ENCODE measurements around the gene CBX8. TPM values are rescaled to one million over a fixed set of nuclear protein-coding genes. Genes with fewer than 3 reads are reported as not detected.
A peak's percentile ranks its signal among the peaks of the same experiment; 100 is the strongest.
"Not testable (repeated sequence)": the region's sequence is repeated elsewhere in the genome, so short reads cannot be mapped to it uniquely, and the experiment has no call there.

CBX8 gene
- total RNA-seq, 1 donor from 2014 or later: 9.4 TPM

DNA sequence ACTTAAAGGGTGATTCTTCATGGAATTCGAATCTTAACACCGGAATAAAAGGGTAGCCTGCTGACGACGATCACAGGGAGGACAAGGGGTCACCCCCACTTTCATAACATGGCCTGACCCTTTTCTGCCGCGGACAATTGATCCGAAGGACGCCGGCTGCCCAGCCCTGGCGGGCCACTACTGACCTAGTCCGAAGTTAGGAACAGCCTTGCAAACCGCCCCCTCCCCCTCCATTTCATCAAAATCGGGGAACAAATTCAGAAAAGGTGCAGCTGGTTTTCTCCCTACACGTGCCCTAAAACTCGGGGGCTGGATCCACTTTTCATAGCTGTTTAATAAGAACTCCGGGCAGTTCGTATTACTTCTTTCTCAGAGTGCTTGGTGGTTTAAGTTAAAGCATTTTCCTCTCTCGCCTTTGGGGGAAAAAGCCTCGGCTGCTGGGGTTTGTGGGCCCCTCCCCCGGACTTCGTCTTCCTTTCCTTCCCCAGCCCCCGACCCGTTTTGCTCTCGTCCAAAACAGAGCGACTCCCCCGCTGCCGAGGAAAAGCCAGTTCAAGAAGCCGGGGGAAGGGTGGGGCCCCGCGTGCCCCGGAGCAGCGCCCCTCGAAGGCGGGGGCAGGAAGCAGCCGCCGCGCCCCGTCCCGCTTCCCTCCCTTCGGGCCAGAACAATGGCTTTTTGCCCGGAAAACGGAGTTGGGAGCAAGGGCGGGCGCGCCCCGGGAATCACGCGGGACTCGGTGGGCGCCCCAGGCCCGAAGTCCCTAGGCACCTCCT, 19.6 kb downstream of the CBX8 start:
- intact Hi-C loops (cut with micrococcal nuclease): loop anchor here (5.0 kb wide), 1 partner anchor 35 kb away; no protein-coding TSS in a partner anchor
- H3K27ac Mint-ChIP-seq: peak overlapping the region; percentile 51
- peaks cover 66% of the 10 kb centered on the region for H3K27me3 Mint-ChIP-seq
- peak; percentile 84 for DNase-seq
- H3K4me1 Mint-ChIP-seq: peaks cover 14% of the 10 kb centered on the region
- peaks cover 1% of the 10 kb centered on the region for H3K36me3 Mint-ChIP-seq (ENCODE audit: low read depth)
- no peaks in the 10 kb centered on the region for H3K9me3 Mint-ChIP-seq
- peak overlapping the region; percentile 80 for H3K4me3 Mint-ChIP-seq

GRCh38 chr17:79776376-79777119, 20.3 kb downstream of the CBX8 start:
- intact Hi-C loops (cut with micrococcal nuclease): loop anchor here (5.0 kb wide), 1 partner anchor 36 kb away; no protein-coding TSS in a partner anchor
- H3K36me3 Mint-ChIP-seq (ENCODE audit: low read depth): peaks cover 1% of the 10 kb centered on the region
- no peaks in the 10 kb centered on the region for H3K9me3 Mint-ChIP-seq
- no peak overlapping the region for H3K27ac Mint-ChIP-seq
- no peak for DNase-seq
- H3K4me1 Mint-ChIP-seq: peaks cover 14% of the 10 kb centered on the region
- peaks cover 68% of the 10 kb centered on the region for H3K27me3 Mint-ChIP-seq
- H3K4me3 Mint-ChIP-seq: peak overlapping the region; percentile 80

GRCh38 chr17:79775632-79776031, 21.2 kb downstream of the CBX8 start:
- Mint-ChIP-seq H3K9me3 (no peaks in the 10 kb centered on the region), H3K4me1 (peaks cover 13% of the 10 kb centered on the region), H3K27me3 (peaks cover 65% of the 10 kb centered on the region), H3K36me3 (ENCODE audit: low read depth) (no peaks in the 10 kb centered on the region), H3K27ac (no peak overlapping the region), H3K4me3 (no peak overlapping the region)
- intact Hi-C loops (cut with micrococcal nuclease): loop anchor here (5.0 kb wide), 1 partner anchor 37 kb away; no protein-coding TSS in a partner anchor
- no peak for DNase-seq

- Mint-ChIP-seq H3K36me3 (ENCODE audit: low read depth) (no peaks in the 10 kb centered on the region), H3K9me3 (no peaks in the 10 kb centered on the region), H3K4me3 (no peak overlapping the region), H3K4me1 (peaks cover 13% of the 10 kb centered on the region), H3K27ac (no peak overlapping the region), H3K27me3 (peaks cover 60% of the 10 kb centered on the region)
- intact Hi-C loops (cut with micrococcal nuclease): no loop called here
- DNase-seq: no peak
Measured at GRCh38 chr17:79774561-79774975, 22.3 kb downstream of the CBX8 start.

GRCh38 chr17:79772726-79773125, 24.2 kb downstream of the CBX8 start:
- peaks cover 57% of the 10 kb centered on the region for H3K27me3 Mint-ChIP-seq
- DNase-seq; H3K4me1 Mint-ChIP-seq; H3K36me3 Mint-ChIP-seq (ENCODE audit: low read depth); H3K27ac Mint-ChIP-seq; intact Hi-C loops (cut with micrococcal nuclease); H3K4me3 Mint-ChIP-seq; H3K9me3 Mint-ChIP-seq: not testable (repeated sequence)

DNA sequence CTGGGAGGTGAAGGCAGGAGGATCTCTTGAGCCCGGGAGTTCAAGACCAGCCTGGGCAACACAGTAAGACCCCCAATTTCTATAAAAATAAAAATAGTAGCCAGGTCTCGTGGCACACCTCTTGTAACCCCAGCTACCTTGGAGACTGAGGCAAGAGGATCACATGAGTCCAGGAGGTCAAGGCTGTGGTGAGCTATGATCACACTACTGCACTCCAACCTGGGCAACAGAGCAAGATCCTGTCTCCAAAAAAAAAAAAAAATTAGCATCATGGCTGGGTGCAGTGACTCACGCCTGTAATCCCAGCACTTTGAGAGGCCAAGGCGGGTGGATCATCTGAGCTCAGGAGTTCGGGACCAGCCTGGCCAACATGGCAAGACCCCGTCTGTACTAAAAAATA, 25.6 kb downstream of the CBX8 start:
- H3K4me1 Mint-ChIP-seq: no peaks in the 10 kb centered on the region
- H3K27me3 Mint-ChIP-seq: peaks cover 50% of the 10 kb centered on the region
- no peak overlapping the region for H3K27ac Mint-ChIP-seq
- DNase-seq: no peak
- H3K9me3 Mint-ChIP-seq: no peaks in the 10 kb centered on the region
- no peak overlapping the region for H3K4me3 Mint-ChIP-seq
- no peaks in the 10 kb centered on the region for H3K36me3 Mint-ChIP-seq (ENCODE audit: low read depth)
- intact Hi-C loops (cut with micrococcal nuclease): no loop called here

- Mint-ChIP-seq H3K4me3 (no peak overlapping the region), H3K36me3 (ENCODE audit: low read depth) (no peaks in the 10 kb centered on the region), H3K27ac (no peak overlapping the region), H3K4me1 (no peaks in the 10 kb centered on the region), H3K27me3 (peaks cover 36% of the 10 kb centered on the region), H3K9me3 (no peaks in the 10 kb centered on the region)
- no peak for DNase-seq
- intact Hi-C loops (cut with micrococcal nuclease): no loop called here
Measured at GRCh38 chr17:79769570-79770506, 27.0 kb downstream of the CBX8 start.

DNA sequence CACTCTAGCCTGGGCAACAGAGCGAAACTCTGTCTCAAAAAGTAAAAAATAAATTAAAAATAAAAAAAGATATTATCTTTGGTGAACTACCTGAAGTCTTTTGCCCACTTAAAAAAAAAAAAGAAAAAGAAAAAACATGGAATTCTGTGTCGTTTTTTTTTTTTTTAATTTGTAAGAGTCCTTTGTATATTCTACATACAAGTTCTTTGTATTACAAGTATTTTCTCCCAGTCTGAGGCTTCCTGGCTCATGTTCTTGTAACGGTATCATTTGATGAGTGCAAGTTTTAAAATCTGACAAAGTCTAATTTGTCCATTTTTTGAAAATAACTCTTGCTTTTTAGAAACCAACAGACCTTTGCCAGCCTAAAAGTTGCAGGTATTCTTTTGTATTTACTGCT, 31.2 kb downstream of the CBX8 start:
- H3K9me3 Mint-ChIP-seq: no peaks in the 10 kb centered on the region

DNA sequence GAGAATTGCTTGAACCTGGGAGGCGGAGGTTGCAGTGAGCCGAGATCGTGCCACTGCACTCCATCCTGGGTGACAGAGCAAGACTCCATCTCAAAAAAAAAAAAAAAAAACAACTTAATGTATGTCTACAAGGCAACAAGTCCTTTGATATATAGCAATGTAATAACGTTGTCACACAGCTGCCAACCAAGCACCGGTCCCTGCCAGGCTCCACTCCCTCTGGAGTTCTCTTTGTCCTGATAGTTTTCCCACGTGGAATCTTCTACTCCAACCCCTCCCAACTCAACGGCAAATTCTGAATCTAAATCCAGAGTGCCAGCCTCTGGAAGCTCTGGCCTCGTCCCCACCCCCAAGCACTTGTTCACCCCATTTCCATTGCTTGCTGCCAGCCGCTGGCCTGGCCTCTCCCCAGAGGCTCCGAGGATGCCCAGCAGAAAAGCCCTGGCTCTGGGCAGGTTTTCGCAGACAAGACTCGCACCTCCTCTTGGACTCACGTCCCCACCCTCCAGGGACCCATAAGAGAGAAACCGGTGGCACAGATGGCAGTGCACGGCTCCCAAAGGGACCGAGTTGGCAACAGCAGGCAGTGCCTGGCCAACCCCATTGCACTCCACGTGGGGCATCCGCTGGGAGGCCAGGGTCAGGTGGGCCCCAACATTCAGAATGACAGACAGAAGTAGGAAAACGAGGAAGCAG, 34.8 kb downstream of the CBX8 start:
- no peaks in the 10 kb centered on the region for H3K36me3 Mint-ChIP-seq (ENCODE audit: low read depth)
- no peak overlapping the region for H3K27ac Mint-ChIP-seq
- H3K4me1 Mint-ChIP-seq: no peaks in the 10 kb centered on the region
- intact Hi-C loops (cut with micrococcal nuclease): no loop called here
- no peak for DNase-seq
- no peak overlapping the region for H3K4me3 Mint-ChIP-seq
- no peaks in the 10 kb centered on the region for H3K9me3 Mint-ChIP-seq
- H3K27me3 Mint-ChIP-seq: peaks cover 6% of the 10 kb centered on the region

More for the DNA sequence above, 31.2 kb downstream of the CBX8 start:
- Mint-ChIP-seq H3K27me3 (peaks cover 20% of the 10 kb centered on the region), H3K4me3 (no peak overlapping the region), H3K36me3 (ENCODE audit: low read depth) (no peaks in the 10 kb centered on the region), H3K27ac (no peak overlapping the region), H3K4me1 (no peaks in the 10 kb centered on the region)
- intact Hi-C loops (cut with micrococcal nuclease): no loop called here
- DNase-seq: no peak

- Mint-ChIP-seq H3K27ac (no peak overlapping the region), H3K27me3 (peaks cover 5% of the 10 kb centered on the region), H3K4me3 (no peak overlapping the region), H3K36me3 (ENCODE audit: low read depth) (no peaks in the 10 kb centered on the region), H3K9me3 (no peaks in the 10 kb centered on the region), H3K4me1 (no peaks in the 10 kb centered on the region)
- intact Hi-C loops (cut with micrococcal nuclease): no loop called here
- DNase-seq: no peak
Measured at GRCh38 chr17:79760197-79760906, 36.5 kb downstream of the CBX8 start.

GRCh38 chr17:79758271-79758670, 38.6 kb downstream of the CBX8 start:
- DNase-seq: no peak
- H3K27me3 Mint-ChIP-seq: peaks cover 10% of the 10 kb centered on the region
- no peak overlapping the region for H3K4me3 Mint-ChIP-seq
- H3K36me3 Mint-ChIP-seq (ENCODE audit: low read depth): no peaks in the 10 kb centered on the region
- H3K27ac Mint-ChIP-seq: no peak overlapping the region
- H3K4me1 Mint-ChIP-seq: no peaks in the 10 kb centered on the region
- intact Hi-C loops (cut with micrococcal nuclease): no loop called here
- no peaks in the 10 kb centered on the region for H3K9me3 Mint-ChIP-seq

- Mint-ChIP-seq H3K9me3 (no peaks in the 10 kb centered on the region), H3K4me1 (no peaks in the 10 kb centered on the region), H3K4me3 (no peak overlapping the region), H3K27ac (no peak overlapping the region), H3K36me3 (ENCODE audit: low read depth) (no peaks in the 10 kb centered on the region), H3K27me3 (peaks cover 9% of the 10 kb centered on the region)
- no peak for DNase-seq
- intact Hi-C loops (cut with micrococcal nuclease): no loop called here
Measured at GRCh38 chr17:79757140-79757745, 39.6 kb downstream of the CBX8 start.

Measured in activated CD4-positive, alpha-beta T cell treated with anti-CD3 and anti-CD28 coated beads, Interleukin-2, amount 10 ng/mL, durations not matched to agents 24 days and 14 days (primary cell).